Activated CD4-positive, CD25-positive, alpha-beta regulatory T cell (primary cell): ENCODE results near the gene KPTN.

Experiments
- DNase-seq, 4 experiments: peaks; one replicate each; lab custom pipeline; 2025; lab: John Stamatoyannopoulos, UW

KPTN gene

GRCh38 chr19:47469719-47470118 lies 14.3 kb downstream of the KPTN start:
- no peak for DNase-seq

- DNase-seq = no peak
Observed at GRCh38 chr19:47469363-47469700, 14.7 kb downstream of the KPTN start.

DNA sequence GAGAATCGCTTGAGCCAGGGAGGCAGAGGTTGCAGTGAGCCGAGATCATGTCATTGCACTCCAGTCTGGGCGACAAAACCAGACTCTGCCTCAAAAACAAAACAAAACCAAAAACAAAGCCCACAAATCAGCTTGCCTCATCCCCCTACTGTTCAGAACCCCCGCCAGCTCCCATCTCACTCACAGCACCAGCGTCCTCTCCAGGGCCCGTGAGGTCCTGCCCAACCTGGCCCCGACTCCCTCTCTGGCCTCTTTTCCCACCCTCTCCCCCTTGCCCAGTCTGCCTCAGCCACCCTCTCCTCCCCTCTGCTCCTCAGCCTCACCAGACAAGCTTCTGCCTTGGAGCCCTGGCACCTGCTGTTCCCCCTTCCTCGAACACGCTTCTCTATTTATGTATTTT lies 16.1 kb downstream of the KPTN start:
- DNase-seq = no peak

- no peak for DNase-seq
Observed at GRCh38 chr19:47465957-47466356, 18.1 kb downstream of the KPTN start.

DNA sequence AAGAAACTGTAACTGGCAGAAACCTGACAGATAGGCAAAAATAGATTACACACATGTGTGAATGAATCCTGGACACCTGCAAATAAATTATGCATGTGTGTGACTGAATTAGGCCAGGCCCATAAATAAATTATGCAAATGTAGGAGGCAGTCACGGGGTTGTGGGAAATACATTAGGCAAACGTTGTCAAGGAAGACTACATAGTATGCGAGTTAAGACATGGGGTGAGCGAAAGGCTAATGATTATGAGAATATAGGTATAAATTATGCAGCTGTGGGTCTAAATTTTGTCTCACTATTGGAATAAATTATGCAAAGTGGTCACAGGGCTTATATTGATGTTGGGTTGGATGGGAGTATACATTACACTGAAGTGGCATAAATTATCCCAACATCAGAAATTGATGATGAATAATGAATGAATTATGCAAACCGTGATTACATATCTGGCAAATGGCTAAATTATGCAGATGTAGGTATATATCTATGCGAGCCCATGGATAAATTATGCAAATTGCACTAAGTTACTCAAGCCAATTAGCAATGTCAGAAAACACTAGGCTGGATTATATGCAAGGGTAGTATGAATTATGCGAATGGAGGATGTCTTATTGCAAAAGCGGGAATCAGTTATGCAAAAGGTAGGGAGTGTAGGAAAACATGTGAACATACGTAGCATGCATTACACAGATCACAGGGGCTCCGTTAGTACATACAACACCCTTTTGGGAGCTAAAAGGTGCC lies 19.2 kb downstream of the KPTN start:
- no peak for DNase-seq

DNA sequence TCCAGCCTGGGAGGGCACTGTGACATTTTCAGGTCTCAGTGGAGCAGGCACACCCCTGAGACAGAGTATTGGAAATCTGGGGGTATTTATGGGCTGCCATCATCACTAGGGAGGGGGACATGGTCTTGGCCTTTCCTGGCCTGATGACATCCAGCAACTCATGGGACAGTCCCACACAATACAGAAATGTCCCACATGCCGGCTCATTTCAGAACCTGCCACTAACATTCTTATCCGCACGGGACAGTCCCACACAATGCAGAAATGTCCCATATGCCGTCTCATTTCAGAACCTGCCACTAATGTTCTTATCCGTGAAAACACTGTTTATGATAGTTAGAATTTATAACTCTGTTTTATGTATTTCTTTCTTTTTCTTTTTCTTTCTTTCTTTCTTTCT lies 22.1 kb downstream of the KPTN start:
- DNase-seq = no peak

DNA sequence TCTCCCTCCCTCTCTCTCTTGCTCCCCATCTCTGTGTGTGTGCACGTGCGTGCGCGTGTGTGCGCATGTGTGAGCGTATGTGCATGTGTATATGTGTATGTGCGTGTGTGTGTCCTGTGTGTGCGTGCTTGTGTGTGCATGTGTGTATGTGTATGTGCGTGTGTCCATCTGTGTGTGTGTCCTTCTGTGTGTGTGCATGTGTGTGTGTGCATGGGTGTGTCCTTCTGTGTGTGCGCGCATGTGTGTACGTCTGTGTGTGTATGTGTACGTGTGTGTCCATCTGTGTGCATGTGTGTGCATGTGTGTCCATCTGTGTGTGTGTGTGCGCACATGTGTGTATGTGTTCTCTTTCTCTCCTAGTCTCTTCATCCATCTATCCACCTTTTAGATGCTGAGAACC lies 24.5 kb downstream of the KPTN start:
- DNase-seq = no peak

DNA sequence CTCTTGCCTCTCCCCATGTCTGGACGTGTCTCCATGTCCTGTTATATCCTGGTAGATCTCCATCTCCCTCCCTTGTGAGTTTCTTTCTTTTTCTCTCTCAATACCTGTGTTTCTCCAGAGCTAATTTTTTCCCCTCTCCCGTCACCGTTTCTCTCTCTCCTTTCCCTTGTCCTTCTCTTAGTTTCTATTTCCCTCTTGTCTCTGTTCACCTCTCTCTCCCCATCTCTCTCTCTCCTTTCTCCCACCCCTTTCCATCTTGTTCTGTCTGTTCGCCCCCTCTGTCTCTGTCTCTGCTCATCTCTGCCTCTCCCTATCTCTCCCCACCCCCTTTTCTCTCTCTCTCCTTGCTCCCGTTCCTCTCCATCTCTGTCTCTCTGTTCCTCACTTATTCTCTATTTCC lies 25.3 kb downstream of the KPTN start:
- DNase-seq = no peak

DNA sequence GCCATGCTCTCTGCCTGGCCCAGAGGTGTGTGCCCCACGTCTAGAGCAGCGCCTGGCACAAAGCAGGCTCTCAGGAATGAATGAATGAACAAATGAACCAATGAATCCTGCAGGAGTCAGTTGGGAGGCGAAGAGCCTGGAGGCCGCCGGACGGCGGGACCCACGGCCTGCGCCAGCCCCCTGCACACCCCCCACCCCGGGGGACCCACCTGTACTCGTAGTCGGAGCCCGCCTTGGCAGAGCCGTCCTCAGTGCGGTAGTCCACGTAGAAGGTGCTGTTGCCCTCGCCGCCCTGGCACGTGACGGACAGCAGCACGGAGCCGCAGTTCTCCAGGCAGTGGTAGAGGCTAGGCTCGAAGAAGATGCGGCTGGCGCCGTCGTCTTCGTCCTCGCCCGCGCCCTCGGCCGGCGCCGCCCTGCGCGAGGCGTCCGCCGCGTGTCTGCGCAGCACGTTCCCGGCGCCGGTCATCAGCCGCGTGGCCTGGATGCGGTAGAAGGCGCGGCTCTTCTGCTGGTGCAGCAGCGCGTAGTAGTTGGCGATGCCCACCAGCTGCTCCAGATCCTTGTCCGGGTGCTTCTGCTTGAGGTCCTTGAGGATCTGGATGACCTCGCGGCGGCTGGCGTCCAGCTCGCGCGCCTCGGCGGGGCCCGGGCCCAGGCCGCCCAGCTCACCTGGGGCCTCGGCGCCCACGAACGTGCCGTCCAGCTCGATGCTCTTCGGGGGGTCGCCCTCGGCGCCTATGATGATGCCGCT lies 27.1 kb downstream of the KPTN start:
- DNase-seq = no peak

DNA sequence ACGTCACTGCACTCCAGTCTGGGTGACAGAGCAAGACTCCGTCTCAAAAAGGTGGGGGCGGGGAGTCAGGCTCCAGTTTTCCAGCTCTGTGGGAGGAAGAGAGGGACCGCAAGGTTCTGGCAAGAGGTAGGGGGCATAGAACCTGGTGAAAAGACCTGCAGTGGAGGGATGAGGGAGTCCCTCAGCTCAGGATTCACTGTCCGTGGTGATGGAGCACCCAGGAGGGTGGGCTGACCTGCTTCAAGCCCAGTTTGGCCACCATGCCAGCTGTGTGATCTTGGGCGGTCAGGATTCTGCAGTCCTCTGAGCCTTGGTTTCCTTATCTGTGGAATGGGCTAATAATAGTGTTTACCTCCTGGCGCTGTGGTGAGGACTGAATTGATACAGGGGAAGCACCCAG lies 33.5 kb downstream of the KPTN start:
- no peak for DNase-seq

DNA sequence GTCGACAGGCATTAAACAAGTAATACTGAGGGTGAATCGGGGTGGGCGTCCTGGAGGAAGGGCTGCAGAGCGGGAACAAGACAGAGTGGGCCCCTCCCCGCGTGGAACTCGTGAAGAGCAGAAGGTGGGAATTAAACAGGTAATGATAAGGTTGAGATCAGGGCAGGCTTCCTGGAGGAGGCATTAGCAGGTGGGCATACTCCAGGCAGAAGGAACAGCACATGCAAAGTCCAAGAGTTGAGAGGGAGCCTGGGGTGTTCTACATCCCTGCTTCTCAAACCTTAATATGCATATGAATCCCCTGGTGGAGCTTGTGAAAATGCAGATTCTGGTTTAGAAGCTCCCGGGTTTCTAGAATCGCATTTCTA lies 35.7 kb downstream of the KPTN start:
- DNase-seq = no peak

DNA sequence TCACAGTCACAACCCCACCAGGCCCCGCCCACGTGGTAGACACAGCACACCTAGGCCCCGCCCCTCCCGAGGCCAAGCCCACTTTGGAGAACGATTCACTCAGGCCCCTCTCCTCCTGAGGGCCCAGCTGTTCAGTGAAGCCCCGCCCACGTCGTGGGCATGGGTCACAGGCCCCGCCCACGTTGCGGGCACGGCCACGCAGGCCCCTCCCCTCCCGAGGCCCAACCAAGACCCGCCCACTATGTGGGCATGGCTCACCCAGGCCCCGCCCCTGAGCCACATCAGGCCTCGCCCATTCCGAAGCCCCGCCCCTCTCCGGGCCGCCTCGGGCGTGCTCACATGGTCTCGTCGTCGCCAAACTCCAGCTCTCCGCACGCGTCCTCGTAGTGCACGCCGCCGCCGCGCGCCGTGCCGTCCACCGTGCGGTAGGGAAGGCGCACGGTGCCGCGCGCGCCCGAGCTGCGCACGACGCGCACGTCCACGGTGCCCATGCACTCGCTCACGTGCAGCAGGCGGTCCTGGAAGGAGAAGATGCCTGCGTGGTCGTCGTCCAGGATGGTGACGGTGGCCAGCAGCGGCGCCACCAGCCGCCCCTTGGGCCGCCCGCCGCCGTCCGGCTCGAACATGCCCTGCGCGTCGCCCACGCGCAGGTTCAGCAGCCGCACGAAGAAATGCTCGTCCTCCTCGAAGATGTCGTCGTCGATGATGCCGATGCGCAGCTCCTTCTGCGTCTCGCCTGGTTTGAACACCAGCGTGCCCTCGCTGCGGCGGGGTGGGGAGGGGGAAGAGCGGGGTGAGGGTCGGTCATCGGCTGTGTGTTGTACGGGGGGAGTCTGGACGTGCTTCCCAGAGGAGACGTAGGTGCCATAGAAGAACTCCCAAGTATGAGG lies 36.3 kb downstream of the KPTN start:
- DNase-seq = peak in 3 of 4 experiments; percentile 23 to 35 (median 25)

DNA sequence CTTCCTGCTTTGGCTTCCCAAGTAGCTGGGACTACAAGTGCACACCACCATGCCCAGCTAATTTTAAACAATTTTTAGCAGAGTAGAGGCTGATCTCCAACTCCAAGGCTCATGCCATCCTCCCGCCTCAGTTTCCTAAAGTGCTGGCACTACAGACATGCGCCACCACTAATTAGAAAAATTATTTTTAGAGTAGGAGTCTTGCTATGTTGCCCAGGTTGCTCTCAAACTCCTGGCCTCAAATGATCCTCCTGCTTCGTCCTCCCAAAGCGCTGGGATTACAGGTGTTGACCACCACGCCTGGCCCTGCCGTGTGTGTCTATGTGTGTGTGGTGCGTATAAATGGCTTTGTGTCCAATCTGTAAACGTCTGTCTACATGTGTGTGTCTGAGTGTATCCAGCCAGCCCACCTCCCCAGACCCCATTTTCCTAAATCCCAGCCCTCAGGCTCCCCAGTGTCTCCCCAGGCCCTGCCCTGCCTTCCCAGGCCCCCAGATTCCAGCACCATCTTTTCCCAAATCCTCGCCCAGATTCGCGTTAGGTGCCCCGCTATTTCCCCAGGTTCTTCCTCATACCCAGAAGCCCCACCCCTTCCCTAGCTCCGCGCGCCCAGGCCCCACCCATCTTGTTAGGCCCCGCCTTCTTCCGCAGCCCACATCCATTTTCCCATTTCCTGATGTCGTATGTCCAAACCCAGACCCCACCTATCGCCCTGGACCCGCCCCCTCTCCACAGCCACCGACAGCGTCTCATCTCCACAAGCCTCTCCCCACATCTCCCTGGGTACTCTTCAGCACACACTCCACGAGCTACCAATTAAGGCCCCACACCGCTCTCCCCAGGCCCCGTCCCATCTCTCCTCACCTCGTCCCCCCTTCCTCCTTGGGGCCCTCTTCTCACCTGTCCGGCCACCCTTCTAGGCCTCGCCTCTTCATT lies 37.2 kb downstream of the KPTN start:
- DNase-seq = no peak

DNA sequence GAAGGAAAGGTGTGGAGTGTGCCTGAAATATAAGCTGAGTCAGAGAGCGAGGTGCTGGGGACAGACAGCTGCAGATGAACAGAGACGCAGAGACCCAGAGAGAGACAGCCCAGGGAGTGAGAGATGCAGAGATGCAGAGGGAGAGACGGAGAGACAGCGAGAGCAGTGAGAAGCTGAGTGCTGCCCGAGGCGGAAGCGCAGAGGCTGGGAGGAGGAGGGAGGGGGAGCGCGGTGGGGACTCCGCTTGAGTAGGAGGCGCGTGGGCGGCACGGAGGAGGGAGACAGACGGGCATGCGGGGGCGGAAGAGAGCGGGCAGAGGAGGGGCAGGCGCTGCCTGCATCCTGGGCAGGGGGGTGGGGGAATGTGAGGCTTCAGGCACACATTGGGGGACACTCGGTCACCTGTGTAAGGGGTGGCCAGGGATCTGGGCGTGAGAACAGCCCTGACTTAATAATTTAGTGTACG lies 38.0 kb downstream of the KPTN start:
- peak in 2 of 4 experiments; percentile 53 to 63 for DNase-seq

GRCh38 chr19:47445527-47445926 lies 38.5 kb downstream of the KPTN start:
- DNase-seq = no peak

DNA sequence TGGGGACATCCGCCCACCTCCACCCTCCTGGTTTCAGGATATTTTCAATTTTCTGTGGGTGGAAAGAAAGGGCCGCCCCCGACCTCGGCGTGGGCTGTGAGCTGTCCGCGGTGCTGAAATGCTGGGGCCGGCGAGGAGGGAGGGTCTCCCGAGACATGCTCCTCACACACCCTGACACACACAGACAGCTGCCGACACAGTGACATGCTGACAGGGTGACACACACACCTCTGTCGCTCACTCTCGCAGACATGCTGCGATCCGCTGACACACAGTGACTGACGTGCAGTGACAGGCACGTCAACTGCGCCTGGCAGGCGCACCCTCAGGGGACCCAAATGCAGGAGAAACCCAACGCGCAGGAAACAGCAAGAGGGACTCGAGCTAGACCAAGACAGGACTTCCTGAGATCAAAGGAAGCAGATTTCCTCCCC lies 39.6 kb downstream of the KPTN start:
- DNase-seq = no peak

DNA sequence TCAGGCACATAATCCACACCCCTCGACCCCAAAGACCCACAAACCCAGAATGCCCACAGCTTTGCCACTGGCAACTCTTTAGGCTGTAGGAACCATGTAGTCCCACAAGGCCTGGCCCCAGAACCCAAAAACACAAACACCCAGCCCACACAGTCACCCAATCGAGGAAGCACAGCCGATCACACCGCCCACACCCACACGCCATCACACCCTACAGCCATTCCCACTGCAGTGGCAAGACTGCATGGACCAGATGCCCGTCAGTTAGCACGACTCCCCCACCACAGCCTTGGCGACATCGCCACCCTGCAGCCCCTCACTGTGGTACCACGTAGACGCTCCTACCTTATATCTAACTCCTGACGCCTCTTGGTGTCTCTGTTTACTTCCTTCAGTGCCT lies 40.7 kb downstream of the KPTN start:
- no peak for DNase-seq

GRCh38 chr19:47438793-47439220 lies 45.2 kb downstream of the KPTN start:
- DNase-seq = no peak

- DNase-seq = no peak
Observed at GRCh38 chr19:47437500-47437899, 46.5 kb downstream of the KPTN start.

- DNase-seq = peak; percentile 56 to 88 (median 69)
Observed at GRCh38 chr19:47436712-47437401, 47.2 kb downstream of the KPTN start.
